Measurements from ENCODE around the gene HGS. TPM values are rescaled to one million over a fixed set of nuclear protein-coding genes. Genes with fewer than 3 reads are reported as not detected.
A peak's percentile ranks its signal among the peaks of the same experiment; 100 is the strongest.

HGS gene
- total RNA-seq, 1 experiment from 2014 or later, result 240 TPM

GRCh38 chr17:81697261-81698044 lies 13.6 kb downstream of the HGS start:
- ChIA-PET POLR2A (no interaction called here), CTCF (no interaction called here)
- Histone ChIP-seq H3K4me3 (ENCODE audit: low read depth in 2 of 2, low read length in 2 of 2) (no peak overlapping the region), H3K4me1 (ENCODE audit: control insufficient read depth, insufficient read depth, low read length) (peaks cover 12% of the 10 kb centered on the region), H3K9me3 (ENCODE audit: control insufficient read depth, insufficient read depth, low read depth, low read length) (no peaks in the 10 kb centered on the region), H3K27me3 (ENCODE audit: control insufficient read depth, insufficient read depth, low read length) (no peaks in the 10 kb centered on the region), H3K36me3 (ENCODE audit: control insufficient read depth, insufficient read depth, low read length) (peaks cover 15% of the 10 kb centered on the region), H3K27ac (ENCODE audit: low read length) (no peak overlapping the region)
- BruUV-seq (replicated peaks), result no TSS peak
- in situ Hi-C loops (cut with HindIII; ENCODE audit: low pct_unique_long_range_greater_than_20kb, low sequenced_read_pairs), result no loop called here
- TF ChIP-seq TCF7L2 (IDR thresholded peaks at IDR 0.05; ENCODE audit: low read depth, low read length) (no peak), REST (IDR thresholded peaks at IDR 0.05; ENCODE audit: insufficient read depth in 1 of 2, low read depth in 2 of 2, low read length in 1 of 2) (no peak)
- ATAC-seq (no peak), DNase-seq (ENCODE audit: low read depth, low spot score) (no peak)
- intact Hi-C loops (cut with micrococcal nuclease; ENCODE audit: unreplicated experiment), result no loop called here

GRCh38 chr17:81700353-81701287 lies 16.8 kb downstream of the HGS start:
- in situ Hi-C loops (cut with HindIII; ENCODE audit: low pct_unique_long_range_greater_than_20kb, low sequenced_read_pairs) (no loop called here), intact Hi-C loops (cut with micrococcal nuclease; ENCODE audit: unreplicated experiment) (no loop called here)
- ChIA-PET CTCF (no interaction called here), POLR2A (no interaction called here)
- peak overlapping the region; percentile 96 to 98 for H3K4me3 ChIP-seq (ENCODE audit: low read depth in 2 of 2, low read length in 2 of 2)
- peaks cover 22% of the 10 kb centered on the region for H3K36me3 ChIP-seq (ENCODE audit: control insufficient read depth, insufficient read depth, low read length)
- ATAC-seq (peak; percentile 5; the same call in 1 of the 2 replicates), DNase-seq (ENCODE audit: low read depth, low spot score) (no peak)
- no peaks in the 10 kb centered on the region for H3K27me3 ChIP-seq (ENCODE audit: control insufficient read depth, insufficient read depth, low read length)
- no TSS peak for BruUV-seq (replicated peaks)
- no peaks in the 10 kb centered on the region for H3K9me3 ChIP-seq (ENCODE audit: control insufficient read depth, insufficient read depth, low read depth, low read length)
- peaks cover 17% of the 10 kb centered on the region for H3K4me1 ChIP-seq (ENCODE audit: control insufficient read depth, insufficient read depth, low read length)
- TF ChIP-seq SIN3A (IDR thresholded peaks at IDR 0.05; ENCODE audit: borderline replicate concordance, insufficient read depth, low read depth, low read length) (no peak), REST (IDR thresholded peaks at IDR 0.05; ENCODE audit: insufficient read depth in 1 of 2, low read depth in 2 of 2, low read length in 1 of 2) (no peak), CTCF (IDR thresholded peaks at IDR 0.05) (no peak), TCF7L2 (IDR thresholded peaks at IDR 0.05; ENCODE audit: low read depth, low read length) (no peak), POLR2AphosphoS5 (IDR thresholded peaks at IDR 0.05; ENCODE audit: low read depth, low read length) (no peak)
- H3K27ac ChIP-seq (ENCODE audit: low read length), result peak overlapping the region; percentile 96

Measured in Panc1 (cell line).